HepG2 (cell line): Measurements from ENCODE around the gene DHRS11. TPM values are rescaled to one million over a fixed set of nuclear protein-coding genes. Genes with fewer than 3 reads are reported as not detected.

Source experiments
- CBX2 ChIP-seq, 2 experiments: fragments of 200-600 bp in 1 of 2; sonication (generic); formaldehyde crosslinking in 1 of 2; IDR thresholded peaks; 2 replicates each; pipeline versions ENCODE4 v1.7.0 to v1.8.1; 2018 to 2022; ENCODE audit warnings: low read depth in 2 of 2, low read length in 1 of 2, mild to moderate bottlenecking in 1 of 2, missing genetic modification reagents in 1 of 2
- GPBP1L1 ChIP-seq: sonication (generic); formaldehyde crosslinking; IDR thresholded peaks from 2 replicates; pipeline ENCODE4 v1.5.0; 2020; ENCODE audit warnings: mild to moderate bottlenecking, missing genetic modification reagents
- GPN1 ChIP-seq: sonication (generic); formaldehyde crosslinking; IDR thresholded peaks from 2 replicates; pipeline ENCODE4 v1.5.1; 2020; ENCODE audit warnings: missing genetic modification reagents, borderline replicate concordance
- HHEX ChIP-seq: IDR thresholded peaks from 2 replicates; pipeline ENCODE4 v1.6.1; 2016; ENCODE audit warnings: control low read depth
- HMGXB4 ChIP-seq, 2 experiments: sonication (generic) in 1 of 2; formaldehyde crosslinking in 1 of 2; IDR thresholded peaks; 2 replicates each; pipeline versions ENCODE4 v1.4.0 to v1.6.1; 2018 to 2020; ENCODE audit warnings: missing genetic modification reagents in 2 of 2, borderline replicate concordance in 1 of 2, low read depth in 1 of 2, mild to moderate bottlenecking in 1 of 2, missing biosample characterization in 1 of 2
- JUND ChIP-seq: sonication (generic); formaldehyde crosslinking; IDR thresholded peaks from 2 replicates; pipeline ENCODE4 v1.8.0; 2022; ENCODE audit warnings: mild to moderate bottlenecking, missing genetic modification reagents
- MLX ChIP-seq: IDR thresholded peaks from 2 replicates; pipeline ENCODE4 v1.6.1; 2016
- PATZ1 ChIP-seq: sonication (generic); formaldehyde crosslinking; IDR thresholded peaks from 2 replicates; pipeline ENCODE4 v1.4.0; 2020; ENCODE audit warnings: missing genetic modification reagents
- RFXANK ChIP-seq: IDR thresholded peaks from 2 replicates; pipeline ENCODE4 v1.6.1; 2016
- RNF2 ChIP-seq: fragments of 450-650 bp; conservative IDR thresholded peaks from 2 replicates; pipeline ENCODE4 v1.6.1; 2016; ENCODE audit warnings: low read depth
- SPEN ChIP-seq: sonication (generic); formaldehyde crosslinking; IDR thresholded peaks from 2 replicates; pipeline ENCODE4 v1.5.1; 2020; ENCODE audit warnings: low read depth, mild to moderate bottlenecking, missing genetic modification reagents
- SRSF1 ChIP-seq: fragments of 200-400 bp; formaldehyde crosslinking; optimal IDR thresholded peaks from 2 replicates; pipeline ENCODE3; 2017; ENCODE audit warnings: mild to moderate bottlenecking, low read depth, low read length, moderate library complexity
- ZNF138 ChIP-seq: sonication (generic); formaldehyde crosslinking; IDR thresholded peaks from 2 replicates; pipeline ENCODE4 v1.5.0; 2020; ENCODE audit warnings: mild to moderate bottlenecking, low read depth, missing genetic modification reagents
- ZNF18 ChIP-seq: sonication (generic); formaldehyde crosslinking; IDR thresholded peaks from 2 replicates; pipeline ENCODE4 v1.8.0; 2022; ENCODE audit warnings: mild to moderate bottlenecking, missing genetic modification reagents; ENCODE audit not compliant: insufficient replicate concordance
- ZNF225 ChIP-seq: sonication (generic); formaldehyde crosslinking; IDR thresholded peaks from 2 replicates; pipeline ENCODE4 v1.4.0; 2020; ENCODE audit warnings: mild to moderate bottlenecking, missing genetic modification reagents
- ZNF264 ChIP-seq: sonication (generic); formaldehyde crosslinking; IDR thresholded peaks from 2 replicates; pipeline ENCODE4 v1.4.0; 2020; ENCODE audit warnings: missing genetic modification reagents
- ZNF317 ChIP-seq: sonication (generic); formaldehyde crosslinking; IDR thresholded peaks from 2 replicates; pipeline ENCODE4 v1.5.0; 2020; ENCODE audit warnings: mild to moderate bottlenecking, missing genetic modification reagents
- ZNF382 ChIP-seq: sonication (generic); formaldehyde crosslinking; IDR thresholded peaks from 2 replicates; pipeline ENCODE4 v1.5.0; 2020; ENCODE audit warnings: missing genetic modification reagents, mild to moderate bottlenecking, borderline replicate concordance
- ZNF383 ChIP-seq: sonication (generic); formaldehyde crosslinking; IDR thresholded peaks from 2 replicates; pipeline ENCODE4 v1.4.0; 2020; ENCODE audit warnings: missing genetic modification reagents, mild to moderate bottlenecking, borderline replicate concordance
- ZNF496 ChIP-seq: sonication (generic); formaldehyde crosslinking; IDR thresholded peaks from 2 replicates; pipeline ENCODE4 v1.8.1; 2023; ENCODE audit warnings: mild to moderate bottlenecking, moderate library complexity, missing genetic modification reagents; ENCODE audit not compliant: insufficient replicate concordance
- ZNF567 ChIP-seq: sonication (generic); formaldehyde crosslinking; IDR thresholded peaks from 2 replicates; pipeline ENCODE4 v1.8.1; 2023; ENCODE audit warnings: mild to moderate bottlenecking, missing genetic modification reagents, borderline replicate concordance
- ZSCAN29 ChIP-seq: sonication (generic); formaldehyde crosslinking; conservative IDR thresholded peaks from 2 replicates; pipeline ENCODE4 v1.4.0; 2020; ENCODE audit warnings: mild to moderate bottlenecking, missing genetic modification reagents
- polyA plus RNA-seq, 8 experiments: library from polyadenylated mRNA; depleted of rRNA in 3 of 8; stranded (reverse) in 7 of 8; unstranded in 1 of 8; fragments of >200 nt; fragmentation: Illumina TruSeq in 4 of 8; extraction: Trizol in 4 of 8; gene quantifications; 2 replicates each; pipeline versions ENCODE4 v1.2.1 to v1.2.3, GENCODE V29; 2011 to 2016; ENCODE audit warnings: low read depth in 4 of 8, missing spikeins in 1 of 8, mixed read lengths in 1 of 8; ENCODE audit not compliant: insufficient read depth in 1 of 8
- total RNA-seq, 5 experiments: library from RNA; depleted of rRNA; stranded (reverse); fragments of >200 nt; fragmentation: Illumina TruSeq; extraction: Trizol; gene quantifications; 2 replicates each; pipeline ENCODE4 v1.2.3, GENCODE V29; 2016; ENCODE audit warnings: low read depth in 1 of 5

The DHRS11 gene
- total and polyA plus RNA-seq, 2 of the 13 experiments (the other 11 are each of a cell fraction or from before 2014, with no cell fraction given) = 28.4 to 41.9 TPM

GRCh38 chr17:36601303-36602029 lies 9.8 kb downstream of the DHRS11 start, which contains the start of gene MRM1 (continued):
- peak; percentile 27; the same call in 1 of the 2 replicates for TF ChIP-seq ZNF264 (CRISPR knock-in tag)
- no peak for TF ChIP-seq ZNF383 (CRISPR knock-in tag)
- TF ChIP-seq ZNF567 = no peak
- TF ChIP-seq SRSF1 = peak; percentile 82
- TF ChIP-seq ZNF225 (CRISPR knock-in tag) = peak; percentile 23; the same call in 1 of the 2 replicates
- TF ChIP-seq SPEN (CRISPR knock-in tag) = peak; percentile 15; the same call in 1 of the 2 replicates
- no peak for TF ChIP-seq CBX2 (IDR thresholded peaks at IDR 0.05; ENCODE audit: low read depth, low read length)
- TF ChIP-seq CBX2 (CRISPR knock-in tag; IDR thresholded peaks at IDR 0.05; ENCODE audit: low read depth) = no peak
- TF ChIP-seq ZNF382 (CRISPR knock-in tag) = no peak
- TF ChIP-seq MLX (CRISPR knock-in tag) = no peak
- TF ChIP-seq HMGXB4 (CRISPR knock-in tag; IDR thresholded peaks at IDR 0.05; ENCODE audit: borderline replicate concordance in 1 of 2, low read depth in 1 of 2) = peak in 1 of 2 experiments; percentile 75
- TF ChIP-seq GPN1 = no peak
- TF ChIP-seq RFXANK = no peak
- TF ChIP-seq ZNF18 (CRISPR knock-in tag) = peak; percentile 51
- peak; percentile 81 for TF ChIP-seq ZNF138 (CRISPR knock-in tag)
- TF ChIP-seq ZSCAN29 (CRISPR knock-in tag) = no peak
- TF ChIP-seq ZNF496 = no peak
- peak; percentile 30; the same call in 1 of the 2 replicates for TF ChIP-seq ZNF317 (CRISPR knock-in tag)
- no peak for TF ChIP-seq HHEX (CRISPR knock-in tag)
- peak; percentile 76; the same call in 1 of the 2 replicates for TF ChIP-seq RNF2
- TF ChIP-seq JUND (CRISPR knock-in tag) = no peak; the same call in 1 of the 2 replicates
- peak; percentile 75 for TF ChIP-seq PATZ1 (CRISPR knock-in tag)
- no peak for TF ChIP-seq GPBP1L1
